Measurements from ENCODE around the gene HBD.
"Not testable (repeated sequence)": the region's sequence is repeated elsewhere in the genome, so short reads cannot be mapped to it uniquely, and the experiment has no call there.

Gene HBD

GRCh38 chr11:5274395-5274794 lies 40.1 kb upstream of the HBD start:
- Histone ChIP-seq H3K9me3 (ENCODE audit: control insufficient read depth in 2 of 2, low read length in 2 of 2) (no peaks in the 10 kb centered on the region), H3K4me1 (ENCODE audit: control insufficient read depth in 2 of 2, insufficient read depth in 2 of 2, low read length in 2 of 2) (no peaks in the 10 kb centered on the region), H3K4me3 (ENCODE audit: low read length in 2 of 2) (no peak overlapping the region), H3K27me3 (ENCODE audit: control insufficient read depth in 2 of 2, insufficient read depth in 2 of 2, low read length in 2 of 2) (no peaks in the 10 kb centered on the region), H3K27ac (ENCODE audit: low read depth in 2 of 2, low read length in 2 of 2) (no peak overlapping the region), H3K9ac (ENCODE audit: low read depth in 1 of 2, low read length in 2 of 2) (no peak overlapping the region), H3K36me3 (ENCODE audit: control insufficient read depth in 2 of 2, insufficient read depth in 2 of 2, low read length in 2 of 2) (no peaks in the 10 kb centered on the region)

- no peak overlapping the region for H3K27ac ChIP-seq (ENCODE audit: low read depth in 2 of 2, low read length in 2 of 2)
- H3K9me3 ChIP-seq (ENCODE audit: control insufficient read depth in 2 of 2, low read length in 2 of 2): no peaks in the 10 kb centered on the region
- no peaks in the 10 kb centered on the region for H3K27me3 ChIP-seq (ENCODE audit: control insufficient read depth in 2 of 2, insufficient read depth in 2 of 2, low read length in 2 of 2)
- H3K9ac ChIP-seq (ENCODE audit: low read depth in 1 of 2, low read length in 2 of 2): no peak overlapping the region
- no peak overlapping the region for H3K4me3 ChIP-seq (ENCODE audit: low read length in 2 of 2)
- H3K36me3 ChIP-seq (ENCODE audit: control insufficient read depth in 2 of 2, insufficient read depth in 2 of 2, low read length in 2 of 2): no peaks in the 10 kb centered on the region
- H3K4me1 ChIP-seq (ENCODE audit: control insufficient read depth in 2 of 2, insufficient read depth in 2 of 2, low read length in 2 of 2): no peaks in the 10 kb centered on the region
Observed at GRCh38 chr11:5272395-5273017, 38.2 kb upstream of the HBD start.

- no peaks in the 10 kb centered on the region for H3K9me3 ChIP-seq (ENCODE audit: control insufficient read depth in 2 of 2, low read length in 2 of 2)
- no peak within 1 kb of the TSS for H3K9ac ChIP-seq (ENCODE audit: low read depth in 1 of 2, low read length in 2 of 2)
- H3K4me3 ChIP-seq (ENCODE audit: low read length in 2 of 2): no peak within 1 kb of the TSS
- no peaks in the 10 kb centered on the region for H3K36me3 ChIP-seq (ENCODE audit: control insufficient read depth in 2 of 2, insufficient read depth in 2 of 2, low read length in 2 of 2)
- no peak within 1 kb of the TSS for H3K27ac ChIP-seq (ENCODE audit: low read depth in 2 of 2, low read length in 2 of 2)
- H3K4me1 ChIP-seq (ENCODE audit: control insufficient read depth in 2 of 2, insufficient read depth in 2 of 2, low read length in 2 of 2): no peaks in the 10 kb centered on the region
- H3K27me3 ChIP-seq (ENCODE audit: control insufficient read depth in 2 of 2, insufficient read depth in 2 of 2, low read length in 2 of 2): no peaks in the 10 kb centered on the region
Observed at GRCh38 chr11:5269715-5270147, 35.4 kb upstream of the HBD start, which contains the start of gene HBE1. Gene HBE1 (minus strand): TSS chr11:5269945. CDS start chr11:5269890, 55 bp downstream.

GRCh38 chr11:5267033-5267563 lies 32.8 kb upstream of the HBD start:
- no peak overlapping the region for H3K27ac ChIP-seq (ENCODE audit: low read depth in 2 of 2, low read length in 2 of 2)
- H3K27me3 ChIP-seq (ENCODE audit: control insufficient read depth in 2 of 2, insufficient read depth in 2 of 2, low read length in 2 of 2): no peaks in the 10 kb centered on the region
- no peaks in the 10 kb centered on the region for H3K4me1 ChIP-seq (ENCODE audit: control insufficient read depth in 2 of 2, insufficient read depth in 2 of 2, low read length in 2 of 2)
- no peaks in the 10 kb centered on the region for H3K36me3 ChIP-seq (ENCODE audit: control insufficient read depth in 2 of 2, insufficient read depth in 2 of 2, low read length in 2 of 2)
- H3K9me3 ChIP-seq (ENCODE audit: control insufficient read depth in 2 of 2, low read length in 2 of 2): no peaks in the 10 kb centered on the region
- H3K9ac ChIP-seq (ENCODE audit: low read depth in 1 of 2, low read length in 2 of 2): no peak overlapping the region
- no peak overlapping the region for H3K4me3 ChIP-seq (ENCODE audit: low read length in 2 of 2)

GRCh38 chr11:5266609-5267008 lies 32.3 kb upstream of the HBD start:
- Histone ChIP-seq H3K9ac (ENCODE audit: low read depth in 1 of 2, low read length in 2 of 2) (no peak overlapping the region), H3K4me3 (ENCODE audit: low read length in 2 of 2) (no peak overlapping the region), H3K4me1 (ENCODE audit: control insufficient read depth in 2 of 2, insufficient read depth in 2 of 2, low read length in 2 of 2) (no peaks in the 10 kb centered on the region), H3K27me3 (ENCODE audit: control insufficient read depth in 2 of 2, insufficient read depth in 2 of 2, low read length in 2 of 2) (no peaks in the 10 kb centered on the region), H3K9me3 (ENCODE audit: control insufficient read depth in 2 of 2, low read length in 2 of 2) (no peaks in the 10 kb centered on the region), H3K27ac (ENCODE audit: low read depth in 2 of 2, low read length in 2 of 2) (no peak overlapping the region), H3K36me3 (ENCODE audit: control insufficient read depth in 2 of 2, insufficient read depth in 2 of 2, low read length in 2 of 2) (no peaks in the 10 kb centered on the region)

- Histone ChIP-seq H3K27me3 (ENCODE audit: control insufficient read depth in 2 of 2, insufficient read depth in 2 of 2, low read length in 2 of 2) (no peaks in the 10 kb centered on the region), H3K4me1 (ENCODE audit: control insufficient read depth in 2 of 2, insufficient read depth in 2 of 2, low read length in 2 of 2) (no peaks in the 10 kb centered on the region), H3K4me3 (ENCODE audit: low read length in 2 of 2) (no peak overlapping the region), H3K27ac (ENCODE audit: low read depth in 2 of 2, low read length in 2 of 2) (no peak overlapping the region), H3K9ac (ENCODE audit: low read depth in 1 of 2, low read length in 2 of 2) (no peak overlapping the region), H3K36me3 (ENCODE audit: control insufficient read depth in 2 of 2, insufficient read depth in 2 of 2, low read length in 2 of 2) (no peaks in the 10 kb centered on the region), H3K9me3 (ENCODE audit: control insufficient read depth in 2 of 2, low read length in 2 of 2) (no peaks in the 10 kb centered on the region)
Observed at GRCh38 chr11:5265832-5266231, 31.5 kb upstream of the HBD start.

GRCh38 chr11:5258543-5259262 lies 24.4 kb upstream of the HBD start:
- Histone ChIP-seq H3K9ac (ENCODE audit: low read depth in 1 of 2, low read length in 2 of 2) (no peak overlapping the region), H3K27ac (ENCODE audit: low read depth in 2 of 2, low read length in 2 of 2) (no peak overlapping the region), H3K4me3 (ENCODE audit: low read length in 2 of 2) (no peak overlapping the region), H3K27me3 (ENCODE audit: control insufficient read depth in 2 of 2, insufficient read depth in 2 of 2, low read length in 2 of 2) (no peaks in the 10 kb centered on the region), H3K36me3 (ENCODE audit: control insufficient read depth in 2 of 2, insufficient read depth in 2 of 2, low read length in 2 of 2) (no peaks in the 10 kb centered on the region), H3K4me1 (ENCODE audit: control insufficient read depth in 2 of 2, insufficient read depth in 2 of 2, low read length in 2 of 2) (no peaks in the 10 kb centered on the region), H3K9me3 (ENCODE audit: control insufficient read depth in 2 of 2, low read length in 2 of 2) (no peaks in the 10 kb centered on the region)

GRCh38 chr11:5257296-5257695 lies 23.0 kb upstream of the HBD start:
- no peak overlapping the region for H3K9ac ChIP-seq (ENCODE audit: low read depth in 1 of 2, low read length in 2 of 2)
- H3K4me3 ChIP-seq (ENCODE audit: low read length in 2 of 2): no peak overlapping the region

GRCh38 chr11:5254646-5255413 lies 20.5 kb upstream of the HBD start, which contains the start of gene HBG2:
Gene HBG2 (minus strand): TSS chr11:5254781. CDS start chr11:5254728, 53 bp downstream.
- H3K4me1 ChIP-seq (ENCODE audit: control insufficient read depth in 2 of 2, insufficient read depth in 2 of 2, low read length in 2 of 2); H3K36me3 ChIP-seq (ENCODE audit: control insufficient read depth in 2 of 2, insufficient read depth in 2 of 2, low read length in 2 of 2); H3K9ac ChIP-seq (ENCODE audit: low read depth in 1 of 2, low read length in 2 of 2); H3K27me3 ChIP-seq (ENCODE audit: control insufficient read depth in 2 of 2, insufficient read depth in 2 of 2, low read length in 2 of 2); H3K27ac ChIP-seq (ENCODE audit: low read depth in 2 of 2, low read length in 2 of 2); H3K4me3 ChIP-seq (ENCODE audit: low read length in 2 of 2); H3K9me3 ChIP-seq (ENCODE audit: control insufficient read depth in 2 of 2, low read length in 2 of 2): not testable (repeated sequence)

More at GRCh38 chr11:5257296-5257695, 23.0 kb upstream of the HBD start:
- Histone ChIP-seq H3K27ac (ENCODE audit: low read depth in 2 of 2, low read length in 2 of 2) (no peak overlapping the region), H3K27me3 (ENCODE audit: control insufficient read depth in 2 of 2, insufficient read depth in 2 of 2, low read length in 2 of 2) (no peaks in the 10 kb centered on the region), H3K4me1 (ENCODE audit: control insufficient read depth in 2 of 2, insufficient read depth in 2 of 2, low read length in 2 of 2) (no peaks in the 10 kb centered on the region), H3K9me3 (ENCODE audit: control insufficient read depth in 2 of 2, low read length in 2 of 2) (no peaks in the 10 kb centered on the region), H3K36me3 (ENCODE audit: control insufficient read depth in 2 of 2, insufficient read depth in 2 of 2, low read length in 2 of 2) (no peaks in the 10 kb centered on the region)

- not testable (repeated sequence) for H3K4me1 ChIP-seq (ENCODE audit: control insufficient read depth in 2 of 2, insufficient read depth in 2 of 2, low read length in 2 of 2); H3K27me3 ChIP-seq (ENCODE audit: control insufficient read depth in 2 of 2, insufficient read depth in 2 of 2, low read length in 2 of 2); H3K4me3 ChIP-seq (ENCODE audit: low read length in 2 of 2); H3K9ac ChIP-seq (ENCODE audit: low read depth in 1 of 2, low read length in 2 of 2); H3K36me3 ChIP-seq (ENCODE audit: control insufficient read depth in 2 of 2, insufficient read depth in 2 of 2, low read length in 2 of 2); H3K27ac ChIP-seq (ENCODE audit: low read depth in 2 of 2, low read length in 2 of 2); H3K9me3 ChIP-seq (ENCODE audit: control insufficient read depth in 2 of 2, low read length in 2 of 2)
Observed at GRCh38 chr11:5254023-5254422, 19.7 kb upstream of the HBD start.
